HepG2 (cell line): ENCODE measurements around the gene ZDHHC24. TPM values are rescaled to one million over a fixed set of nuclear protein-coding genes. Genes with fewer than 3 reads are reported as not detected.

Source experiments
- ATAC-seq: fragments of 200-7000 bp; cut with Tn5 transposase; 3 replicates; pipeline ENCODE4 v1.9.1; 2020; ENCODE audit warnings: mild to moderate bottlenecking, moderate library complexity
- BruUV-seq: library from RNA; stranded (reverse); fragments of 400-500 nt; replicated peaks from 2 replicates; lab custom pipeline; 2021; lab: Mats Ljungman, UMichigan
- CTCF ChIA-PET: fragments of 300-600 bp; formaldehyde crosslinking; extraction: SDS; loops from one replicate; lab custom pipeline; 2021; ENCODE audit warnings: low total read pairs, inconsistent platforms, low intra/inter-chr PET ratio; lab: Yijun Ruan, JAX
- POLR2A ChIA-PET: fragments of 350-600 bp; sonication (Branson Sonifier 250); formaldehyde crosslinking; loops from one replicate; lab custom pipeline; 2020; ENCODE audit warnings: antibody characterized with exemption, inconsistent platforms; lab: Yijun Ruan, JAX
- DNase-seq: peaks from one replicate; pipeline ENCODE4 v3.0.0-alpha.2; 2015; ENCODE audit warnings: low spot score
- FAIRE-seq: peaks from 3 replicates; lab custom pipeline; 2011; peaks lifted over from hg19 to GRCh38; lab: Jason Lieb, UNC
- H2AFZ ChIP-seq: one replicate; pipeline ENCODE4 v1.6.1; 2011; ENCODE audit warnings: low read length, inconsistent platforms
- H3K27ac ChIP-seq: fragments of 300-600 bp; 3 replicates; pipeline ENCODE4 v1.8.0; 2011; ENCODE audit warnings: mixed run types, mild to moderate bottlenecking, mixed read lengths, low read length, inconsistent platforms; ENCODE audit not compliant: insufficient read depth; ENCODE audit errors: extremely low read length
- H3K27me3 ChIP-seq, 2 experiments: fragments of 200-600 bp in 1 of 2; 2 replicates in 1 of 2; 3 replicates in 1 of 2; pipeline versions ENCODE4 v1.6.0 to v1.8.0; 2011; ENCODE audit warnings: low read length in 2 of 2, mild to moderate bottlenecking in 2 of 2, moderate library complexity in 2 of 2, inconsistent platforms in 1 of 2; ENCODE audit not compliant: insufficient read depth in 2 of 2, control insufficient read depth in 1 of 2
- H3K36me3 ChIP-seq, 2 experiments: fragments of 200-600 bp in 1 of 2; replicated peaks in 1 of 2; 2 replicates in 1 of 2; 3 replicates in 1 of 2; pipeline versions ENCODE4 v1.5.1 to v1.8.0; 2011; ENCODE audit warnings: low read length in 2 of 2, inconsistent platforms in 1 of 2; ENCODE audit not compliant: insufficient read depth in 2 of 2, control insufficient read depth in 1 of 2
- H3K4me1 ChIP-seq: 2 replicates; pipeline ENCODE4 v1.5.1; 2012; ENCODE audit warnings: low read length, inconsistent platforms; ENCODE audit not compliant: insufficient read depth
- H3K4me2 ChIP-seq: 2 replicates; pipeline ENCODE4 v1.6.0; 2011; ENCODE audit warnings: low read depth, low read length, inconsistent platforms
- H3K4me3 ChIP-seq, 3 experiments: fragments of 200-600 bp in 1 of 3; sonication (generic), shearing (Covaris generic) in 1 of 3; replicated peaks in 1 of 3; 2 replicates each; pipeline ENCODE4 v1.5.1; 2011 to 2016; ENCODE audit warnings: low read length in 3 of 3, inconsistent platforms in 2 of 3, low read depth in 2 of 3, mild to moderate bottlenecking in 2 of 3, control low read depth in 1 of 3, mixed read lengths in 1 of 3; ENCODE audit not compliant: insufficient read depth in 1 of 3
- H3K79me2 ChIP-seq: one replicate; pipeline ENCODE4 v1.6.1; 2011; ENCODE audit warnings: low read length, inconsistent platforms; ENCODE audit not compliant: insufficient read depth
- H3K9ac ChIP-seq: 2 replicates; pipeline ENCODE4 v1.6.0; 2011; ENCODE audit warnings: mild to moderate bottlenecking, low read depth, low read length, inconsistent platforms; ENCODE audit not compliant: insufficient read depth
- H3K9me3 ChIP-seq: 2 replicates; pipeline ENCODE4 v1.5.1; 2012; ENCODE audit warnings: mild to moderate bottlenecking, low read length
- H4K20me1 ChIP-seq: 2 replicates; pipeline ENCODE4 v1.6.0; 2011; ENCODE audit warnings: inconsistent platforms, mild to moderate bottlenecking, low read length, moderate library complexity; ENCODE audit not compliant: insufficient read depth
- ASH2L ChIP-seq: fragments of 300-600, 200-600 bp; sonication (generic); IDR thresholded peaks from 2 replicates; pipeline ENCODE4 v1.7.0; 2017; ENCODE audit warnings: low read depth, mild to moderate bottlenecking, moderate library complexity, mixed read lengths, low read length; ENCODE audit not compliant: insufficient read length
- HDAC2 ChIP-seq: sonication (generic); formaldehyde crosslinking; IDR thresholded peaks from 2 replicates; pipeline ENCODE4 v1.4.0; 2020; ENCODE audit warnings: missing genetic modification reagents
- HMGXB3 ChIP-seq: sonication (generic); formaldehyde crosslinking; IDR thresholded peaks from 2 replicates; pipeline ENCODE4 v1.4.0; 2020; ENCODE audit warnings: missing genetic modification reagents, borderline replicate concordance
- KDM2A ChIP-seq: sonication (generic); formaldehyde crosslinking; IDR thresholded peaks from 2 replicates; pipeline ENCODE4 v1.4.0; 2020; ENCODE audit warnings: low read depth, missing genetic modification reagents, borderline replicate concordance
- SP5 ChIP-seq: IDR thresholded peaks from 2 replicates; pipeline ENCODE4 v1.6.1; 2016; ENCODE audit warnings: low read depth, borderline replicate concordance
- WGBS: methylation state at CpG from one replicate; pipeline ENCODE4 v1.1.6; 2017; ENCODE audit warnings: low lambda C conversion rate; 5-methylcytosine and 5-hydroxymethylcytosine counted together
- in situ Hi-C: cut with HindIII; loops from 2 replicates; pipeline ENCODE4 v1.10.0; 2017; ENCODE audit warnings: low pct_unique_long_range_greater_than_20kb; ENCODE audit not compliant: extremely low pct_ligation_motif_present
- intact Hi-C: fragments of 100-400 bp; cut with micrococcal nuclease; formaldehyde crosslinking; loops from one replicate; pipeline ENCODE4 v1.10.0; 2022; ENCODE audit not compliant: unreplicated experiment
- polyA plus RNA-seq, 8 experiments: library from polyadenylated mRNA; depleted of rRNA in 3 of 8; stranded (reverse) in 7 of 8; unstranded in 1 of 8; fragments of >200 nt; fragmentation: Illumina TruSeq in 4 of 8; extraction: Trizol in 4 of 8; gene quantifications; 2 replicates each; pipeline versions ENCODE4 v1.2.1 to v1.2.3, GENCODE V29; 2011 to 2016; ENCODE audit warnings: low read depth in 4 of 8, missing spikeins in 1 of 8, mixed read lengths in 1 of 8; ENCODE audit not compliant: insufficient read depth in 1 of 8
- total RNA-seq, 5 experiments: library from RNA; depleted of rRNA; stranded (reverse); fragments of >200 nt; fragmentation: Illumina TruSeq; extraction: Trizol; gene quantifications; 2 replicates each; pipeline ENCODE4 v1.2.3, GENCODE V29; 2016; ENCODE audit warnings: low read depth in 1 of 5

ZDHHC24 gene
- total and polyA plus RNA-seq, 2 of the 13 experiments (the other 11 are each of a cell fraction or from before 2014, with no cell fraction given) = 4.3 TPM

GRCh38 chr11:66562275-66562674, 16.4 kb upstream of the ZDHHC24 start:
- H4K20me1 ChIP-seq = no peaks in the 10 kb centered on the region
- H2AFZ ChIP-seq = no peak overlapping the region
- H3K27me3 ChIP-seq = peaks cover 0 to 66% of the 10 kb centered on the region in 2 experiments; a peak in 4 of 5 replicates
- TF ChIP-seq ASH2L (no peak), KDM2A (CRISPR knock-in tag) (no peak), HMGXB3 (no peak), HDAC2 (CRISPR knock-in tag) (no peak), SP5 (CRISPR knock-in tag) (no peak)
- H3K9me3 ChIP-seq = no peaks in the 10 kb centered on the region
- H3K4me3 ChIP-seq = no peak overlapping the region
- 33% methylated on average over 2 of the region's 2 CpGs for WGBS
- H3K36me3 ChIP-seq = no peaks in the 10 kb centered on the region
- H3K9ac ChIP-seq = no peak overlapping the region
- intact Hi-C loops (no loop called here), in situ Hi-C loops (loop anchor here (25.0 kb wide), 1 partner anchor 275 kb away; the partner anchor contains the start of gene RCE1)
- no TSS peak for BruUV-seq
- H3K4me1 ChIP-seq = no peaks in the 10 kb centered on the region
- no peak overlapping the region for H3K4me2 ChIP-seq
- CTCF ChIA-PET = no interaction called here
- FAIRE-seq (no peak), ATAC-seq (no peak), DNase-seq (no peak)
- no peak overlapping the region for H3K27ac ChIP-seq
- no peaks in the 10 kb centered on the region for H3K79me2 ChIP-seq
- POLR2A ChIA-PET = interaction anchor here (1.4 to 1.5 kb wide), 2 partner anchors 54 to 116 kb away, joined by 3 to 4 read pairs; partner anchors contain the start of genes RBM14 and RBM4B
